GM23338 (cell line): ENCODE results near the gene NPAS3.

Experiments used
- EZH2 ChIP-seq: fragments of 200-600 bp; sonication (generic); IDR thresholded peaks from one replicate; pipeline ENCODE4 v1.8.0; 2017; ENCODE audit warnings: antibody characterized with exemption, mild to moderate bottlenecking, low read depth; ENCODE audit not compliant: unreplicated experiment
- POLR2AphosphoS5 ChIP-seq: IDR thresholded peaks from 2 replicates; pipeline ENCODE4 v1.6.1; 2016; ENCODE audit warnings: antibody characterized with exemption, low read depth
- TF ChIP-seq, protein P1 (sequence below), 2 experiments: fragments of 200-600 bp in 1 of 2; sonication (generic) in 1 of 2; conservative IDR thresholded peaks; 2 replicates each; pipeline versions ENCODE4 v1.5.1 to v1.6.1; 2016 to 2017; ENCODE audit warnings: antibody characterized with exemption in 2 of 2, low read depth in 2 of 2, mild to moderate bottlenecking in 2 of 2, moderate library complexity in 1 of 2

DNA sequence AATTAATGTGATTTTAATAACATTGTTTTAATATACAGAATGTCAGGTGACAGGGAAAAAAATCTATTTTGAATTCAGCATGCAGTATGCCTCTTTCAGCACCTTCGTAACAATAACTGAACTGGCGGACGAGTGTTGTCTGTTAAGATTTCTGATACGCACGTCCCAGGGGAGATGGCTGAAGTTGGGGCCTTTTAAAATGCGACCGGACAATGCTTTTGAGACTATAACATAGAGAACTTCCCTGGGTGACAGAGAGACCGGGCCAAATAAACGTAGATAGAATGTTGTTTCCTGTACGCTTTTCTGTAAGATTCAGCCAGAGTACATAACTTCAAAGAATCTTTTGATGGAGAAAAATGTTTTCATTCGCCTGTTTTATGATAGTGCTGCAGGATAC lies 772.5 kb downstream of the NPAS3 start:
- no peak for TF ChIP-seq POLR2AphosphoS5
- TF ChIP-seq, protein P1, sequence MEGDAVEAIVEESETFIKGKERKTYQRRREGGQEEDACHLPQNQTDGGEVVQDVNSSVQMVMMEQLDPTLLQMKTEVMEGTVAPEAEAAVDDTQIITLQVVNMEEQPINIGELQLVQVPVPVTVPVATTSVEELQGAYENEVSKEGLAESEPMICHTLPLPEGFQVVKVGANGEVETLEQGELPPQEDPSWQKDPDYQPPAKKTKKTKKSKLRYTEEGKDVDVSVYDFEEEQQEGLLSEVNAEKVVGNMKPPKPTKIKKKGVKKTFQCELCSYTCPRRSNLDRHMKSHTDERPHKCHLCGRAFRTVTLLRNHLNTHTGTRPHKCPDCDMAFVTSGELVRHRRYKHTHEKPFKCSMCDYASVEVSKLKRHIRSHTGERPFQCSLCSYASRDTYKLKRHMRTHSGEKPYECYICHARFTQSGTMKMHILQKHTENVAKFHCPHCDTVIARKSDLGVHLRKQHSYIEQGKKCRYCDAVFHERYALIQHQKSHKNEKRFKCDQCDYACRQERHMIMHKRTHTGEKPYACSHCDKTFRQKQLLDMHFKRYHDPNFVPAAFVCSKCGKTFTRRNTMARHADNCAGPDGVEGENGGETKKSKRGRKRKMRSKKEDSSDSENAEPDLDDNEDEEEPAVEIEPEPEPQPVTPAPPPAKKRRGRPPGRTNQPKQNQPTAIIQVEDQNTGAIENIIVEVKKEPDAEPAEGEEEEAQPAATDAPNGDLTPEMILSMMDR (conservative IDR thresholded peaks at IDR 0.05; ENCODE audit: low read depth in 2 of 2): no peak
- TF ChIP-seq EZH2: no peak
